ENCODE measurements around the gene PKD1L1. TPM values are rescaled to one million over a fixed set of nuclear protein-coding genes. Genes with fewer than 3 reads are reported as not detected.

Gene PKD1L1
- total RNA-seq, 1 donor from 2014 or later = 0.40 TPM

DNA sequence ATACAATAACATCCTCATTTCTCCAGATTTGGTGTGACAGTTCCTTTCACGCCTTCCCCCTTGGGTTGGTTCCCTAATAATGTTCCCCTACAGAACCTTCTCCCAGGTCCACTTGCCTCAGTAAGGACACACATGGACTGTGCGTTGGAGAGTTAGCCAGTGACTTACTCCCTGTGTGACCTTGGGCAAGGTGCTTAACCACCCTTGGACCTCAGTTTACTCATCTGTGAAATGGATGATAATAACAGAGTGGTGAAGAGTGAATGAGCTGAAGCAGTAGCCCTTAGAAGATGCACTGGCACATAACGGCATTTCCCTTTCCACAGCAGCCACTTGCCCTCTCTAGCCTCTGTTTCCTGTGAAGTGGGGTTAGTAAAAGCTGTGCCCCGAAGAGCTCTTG is 175.8 kb downstream of the PKD1L1 start:
- H3K36me3 Mint-ChIP-seq (ENCODE audit: low read depth) = no peaks in the 10 kb centered on the region
- TF ChIP-seq, protein P1, sequence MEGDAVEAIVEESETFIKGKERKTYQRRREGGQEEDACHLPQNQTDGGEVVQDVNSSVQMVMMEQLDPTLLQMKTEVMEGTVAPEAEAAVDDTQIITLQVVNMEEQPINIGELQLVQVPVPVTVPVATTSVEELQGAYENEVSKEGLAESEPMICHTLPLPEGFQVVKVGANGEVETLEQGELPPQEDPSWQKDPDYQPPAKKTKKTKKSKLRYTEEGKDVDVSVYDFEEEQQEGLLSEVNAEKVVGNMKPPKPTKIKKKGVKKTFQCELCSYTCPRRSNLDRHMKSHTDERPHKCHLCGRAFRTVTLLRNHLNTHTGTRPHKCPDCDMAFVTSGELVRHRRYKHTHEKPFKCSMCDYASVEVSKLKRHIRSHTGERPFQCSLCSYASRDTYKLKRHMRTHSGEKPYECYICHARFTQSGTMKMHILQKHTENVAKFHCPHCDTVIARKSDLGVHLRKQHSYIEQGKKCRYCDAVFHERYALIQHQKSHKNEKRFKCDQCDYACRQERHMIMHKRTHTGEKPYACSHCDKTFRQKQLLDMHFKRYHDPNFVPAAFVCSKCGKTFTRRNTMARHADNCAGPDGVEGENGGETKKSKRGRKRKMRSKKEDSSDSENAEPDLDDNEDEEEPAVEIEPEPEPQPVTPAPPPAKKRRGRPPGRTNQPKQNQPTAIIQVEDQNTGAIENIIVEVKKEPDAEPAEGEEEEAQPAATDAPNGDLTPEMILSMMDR (IDR thresholded peaks at IDR 0.05) = no peak
- DNase-seq (no peak), ATAC-seq (ENCODE audit: low read depth) (no peak)
- ChIA-PET POLR2A (interaction anchor here (0.7 kb wide), 1 partner anchor 389 kb away, joined by 4 read pairs; no protein-coding TSS in a partner anchor), CTCF (no interaction called here)
- intact Hi-C loops (cut with micrococcal nuclease) = no loop called here
- no peak overlapping the region for H3K4me3 Mint-ChIP-seq
- no peaks in the 10 kb centered on the region for H3K9me3 Mint-ChIP-seq
- H3K27me3 Mint-ChIP-seq = no peaks in the 10 kb centered on the region
- H3K4me1 Mint-ChIP-seq = peaks cover 10% of the 10 kb centered on the region
- H3K27ac Mint-ChIP-seq = no peak overlapping the region

DNA sequence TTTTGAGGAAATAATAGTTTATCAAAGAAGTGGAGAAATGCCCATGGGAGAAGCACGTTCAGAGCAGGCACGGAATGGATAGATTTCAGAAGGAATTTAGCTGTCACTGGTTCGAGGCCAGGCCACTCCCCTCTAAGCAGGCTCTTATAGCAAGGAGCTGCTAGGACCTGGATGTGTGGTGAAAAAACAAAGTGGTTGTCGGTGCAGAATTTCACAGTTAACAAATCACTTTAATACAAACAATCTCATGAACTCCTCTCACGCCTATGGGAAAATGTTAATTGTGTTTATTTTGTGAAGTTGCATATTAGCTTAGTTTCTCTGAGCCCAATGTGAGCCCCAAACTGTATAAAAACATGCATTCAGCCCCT is 176.3 kb downstream of the PKD1L1 start:
- Mint-ChIP-seq H3K27me3 (no peaks in the 10 kb centered on the region), H3K27ac (no peak overlapping the region), H3K36me3 (ENCODE audit: low read depth) (no peaks in the 10 kb centered on the region), H3K4me1 (peaks cover 10% of the 10 kb centered on the region), H3K4me3 (no peak overlapping the region), H3K9me3 (no peaks in the 10 kb centered on the region)
- ATAC-seq (ENCODE audit: low read depth) (no peak), DNase-seq (no peak)
- ChIA-PET CTCF (no interaction called here), POLR2A (interaction anchor here (0.7 kb wide), 1 partner anchor 389 kb away, joined by 4 read pairs; no protein-coding TSS in a partner anchor)
- intact Hi-C loops (cut with micrococcal nuclease) = no loop called here
- TF ChIP-seq, protein P1 (IDR thresholded peaks at IDR 0.05) = no peak

DNA sequence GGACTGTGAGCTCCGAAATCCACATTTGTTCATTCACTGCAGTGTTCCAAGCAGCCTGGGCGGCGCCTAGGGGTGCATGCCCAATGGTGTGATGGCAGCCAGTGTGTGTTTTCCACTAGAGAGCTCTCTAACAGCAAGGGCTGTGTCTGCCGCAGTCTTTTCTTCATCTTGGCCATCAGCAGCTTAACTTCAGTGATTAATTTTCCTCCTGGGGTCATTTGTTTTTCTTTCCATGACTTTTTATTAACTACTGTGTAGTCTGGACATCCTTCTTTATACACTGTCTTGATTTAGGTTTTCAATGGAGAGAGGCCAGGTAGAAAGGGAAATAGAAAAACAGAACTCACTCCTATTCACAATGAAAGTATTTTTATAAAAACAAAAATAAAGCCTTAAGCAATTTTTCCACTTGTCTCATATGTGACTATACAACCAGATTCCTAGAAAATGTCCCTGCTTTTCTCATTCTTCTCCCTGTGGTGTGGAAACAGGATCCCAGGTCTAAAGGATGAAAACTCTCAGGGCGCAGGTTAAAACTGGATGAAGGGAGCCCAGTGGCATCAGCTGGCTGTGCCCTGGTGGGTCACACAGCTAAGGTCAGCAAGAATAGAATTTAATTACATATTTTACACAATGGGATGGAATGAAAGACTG is 176.8 kb downstream of the PKD1L1 start:
- Mint-ChIP-seq H3K27ac (no peak overlapping the region), H3K4me1 (peaks cover 10% of the 10 kb centered on the region), H3K4me3 (no peak overlapping the region), H3K27me3 (no peaks in the 10 kb centered on the region), H3K36me3 (ENCODE audit: low read depth) (no peaks in the 10 kb centered on the region), H3K9me3 (no peaks in the 10 kb centered on the region)
- TF ChIP-seq, protein P1 (IDR thresholded peaks at IDR 0.05) = no peak
- intact Hi-C loops (cut with micrococcal nuclease) = no loop called here
- no peak for DNase-seq
- ChIA-PET POLR2A (interaction anchor here (0.7 kb wide), 1 partner anchor 187 kb away, joined by 3 read pairs; no protein-coding TSS in a partner anchor), CTCF (no interaction called here)
- no peak for ATAC-seq (ENCODE audit: low read depth)

DNA sequence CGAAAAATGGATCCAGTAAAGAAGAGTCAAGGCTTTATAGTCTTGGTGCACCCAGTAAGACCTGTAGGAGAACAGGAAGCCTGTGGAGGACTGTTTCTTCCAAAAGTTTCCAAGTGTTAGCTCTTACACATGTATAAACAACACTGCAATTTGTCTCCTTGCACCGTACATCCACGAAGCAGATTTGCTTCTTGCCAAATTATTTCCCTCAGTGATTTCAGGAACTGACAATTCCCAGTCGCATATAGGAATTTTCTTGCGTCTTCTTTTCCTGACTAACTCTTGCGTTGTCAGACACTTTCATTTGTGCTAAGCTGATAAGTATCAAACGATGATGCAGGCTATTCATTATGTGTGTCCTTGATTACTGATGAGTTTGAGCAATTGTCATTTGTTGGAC is 182.1 kb downstream of the PKD1L1 start:
- intact Hi-C loops (cut with micrococcal nuclease) = no loop called here
- POLR2A ChIA-PET = no interaction called here
- Mint-ChIP-seq H3K9me3 (no peaks in the 10 kb centered on the region), H3K27ac (no peak overlapping the region), H3K4me1 (peaks cover 36% of the 10 kb centered on the region), H3K36me3 (ENCODE audit: low read depth) (no peaks in the 10 kb centered on the region), H3K4me3 (no peak overlapping the region), H3K27me3 (no peaks in the 10 kb centered on the region)
- CTCF ChIA-PET = no interaction called here
- no peak for DNase-seq
- no peak for ATAC-seq (ENCODE audit: low read depth)
- TF ChIP-seq, protein P1 (IDR thresholded peaks at IDR 0.05) = no peak

DNA sequence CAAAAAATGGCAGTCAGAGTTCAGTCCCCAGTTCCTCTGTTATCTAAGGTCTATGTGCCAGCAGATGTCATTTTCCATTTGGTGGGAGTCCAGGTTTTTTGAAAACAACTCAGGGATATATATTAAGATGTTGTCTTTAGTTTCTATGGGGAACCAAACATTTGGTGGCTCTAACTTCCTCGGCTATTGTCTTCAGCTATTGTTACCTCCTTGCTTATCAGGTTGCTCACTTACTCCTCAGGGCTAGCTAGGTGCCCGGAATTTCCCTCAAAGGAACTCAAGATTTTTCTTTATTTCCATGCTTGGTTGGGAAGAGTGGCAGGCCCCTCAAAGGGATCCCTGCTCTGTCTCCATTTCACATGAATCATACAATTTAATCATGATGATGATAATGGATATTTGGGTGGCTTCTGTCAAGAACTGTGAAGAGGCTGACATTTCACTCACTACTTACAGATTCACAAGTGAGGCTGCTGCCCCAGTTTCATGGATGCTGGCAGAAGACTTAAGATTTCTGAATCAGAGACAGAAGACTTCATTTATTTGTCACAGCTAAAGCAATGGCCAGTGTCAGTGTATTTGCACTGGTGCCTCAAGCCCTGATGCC is 182.8 kb downstream of the PKD1L1 start:
- H3K36me3 Mint-ChIP-seq (ENCODE audit: low read depth) = no peaks in the 10 kb centered on the region
- H3K27ac Mint-ChIP-seq = no peak overlapping the region
- POLR2A ChIA-PET = no interaction called here
- TF ChIP-seq, protein P1 (IDR thresholded peaks at IDR 0.05) = no peak
- no peak for DNase-seq
- no peak overlapping the region for H3K4me3 Mint-ChIP-seq
- no peaks in the 10 kb centered on the region for H3K27me3 Mint-ChIP-seq
- CTCF ChIA-PET = no interaction called here
- ATAC-seq (ENCODE audit: low read depth) = no peak
- intact Hi-C loops (cut with micrococcal nuclease) = no loop called here
- H3K9me3 Mint-ChIP-seq = no peaks in the 10 kb centered on the region
- H3K4me1 Mint-ChIP-seq = peaks cover 36% of the 10 kb centered on the region

Measured in activated B cell treated with CpG ODN at 0.5 μM for 24 hours (primary cell).